HG02798 (cell line): ENCODE measurements around the gene EIF5A.

Experiments
- ATAC-seq: cut with Tn5 transposase; IDR thresholded peaks from one replicate; pipeline ENCODE4 v1.9.1; 2021; ENCODE audit warnings: mild to moderate bottlenecking; ENCODE audit not compliant: unreplicated experiment, poor library complexity

Gene EIF5A

DNA sequence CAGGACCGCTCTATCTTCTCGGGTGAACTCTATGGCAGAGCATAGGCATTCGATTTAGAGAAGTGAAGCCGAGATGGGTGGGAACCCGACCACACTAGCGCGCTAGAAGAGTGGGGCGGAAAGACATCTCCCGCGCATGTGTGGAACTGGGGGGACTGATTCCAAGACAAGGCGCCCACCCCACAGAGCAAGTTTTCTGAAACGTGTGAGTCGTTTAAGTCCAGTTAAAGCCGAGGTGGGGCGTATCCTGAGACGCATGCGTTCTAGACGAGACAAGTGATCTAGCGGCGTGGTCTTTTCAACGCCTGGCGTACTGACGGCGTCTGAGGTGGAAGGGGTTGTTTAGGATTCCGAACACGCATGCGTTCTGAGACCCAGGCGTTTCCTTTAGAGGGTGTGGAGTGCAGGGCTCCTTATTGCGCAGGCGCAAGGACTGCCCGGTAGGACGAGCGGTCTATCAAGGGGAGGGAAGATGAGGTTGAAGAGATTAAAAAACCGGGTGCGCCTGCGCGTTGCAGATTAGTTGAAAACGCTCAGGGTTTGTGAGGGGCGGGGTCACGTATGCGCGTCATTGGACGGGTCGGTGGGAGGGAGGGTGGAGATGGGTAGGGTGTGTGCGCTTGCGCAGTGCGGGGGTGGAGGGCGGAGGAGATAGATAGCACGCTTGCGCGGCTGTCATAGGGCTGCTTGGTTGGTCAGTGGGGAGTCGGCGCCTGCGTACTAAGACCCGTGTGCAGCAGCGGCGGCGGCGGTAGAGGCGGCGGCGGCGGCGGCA is at the start of gene EIF5A:
Gene EIF5A (plus strand): TSS at position 718 of the 775 bp plus-strand sequence. CDS start 2,008 bp downstream, outside the sequence.
- peak; percentile 79 for ATAC-seq

DNA sequence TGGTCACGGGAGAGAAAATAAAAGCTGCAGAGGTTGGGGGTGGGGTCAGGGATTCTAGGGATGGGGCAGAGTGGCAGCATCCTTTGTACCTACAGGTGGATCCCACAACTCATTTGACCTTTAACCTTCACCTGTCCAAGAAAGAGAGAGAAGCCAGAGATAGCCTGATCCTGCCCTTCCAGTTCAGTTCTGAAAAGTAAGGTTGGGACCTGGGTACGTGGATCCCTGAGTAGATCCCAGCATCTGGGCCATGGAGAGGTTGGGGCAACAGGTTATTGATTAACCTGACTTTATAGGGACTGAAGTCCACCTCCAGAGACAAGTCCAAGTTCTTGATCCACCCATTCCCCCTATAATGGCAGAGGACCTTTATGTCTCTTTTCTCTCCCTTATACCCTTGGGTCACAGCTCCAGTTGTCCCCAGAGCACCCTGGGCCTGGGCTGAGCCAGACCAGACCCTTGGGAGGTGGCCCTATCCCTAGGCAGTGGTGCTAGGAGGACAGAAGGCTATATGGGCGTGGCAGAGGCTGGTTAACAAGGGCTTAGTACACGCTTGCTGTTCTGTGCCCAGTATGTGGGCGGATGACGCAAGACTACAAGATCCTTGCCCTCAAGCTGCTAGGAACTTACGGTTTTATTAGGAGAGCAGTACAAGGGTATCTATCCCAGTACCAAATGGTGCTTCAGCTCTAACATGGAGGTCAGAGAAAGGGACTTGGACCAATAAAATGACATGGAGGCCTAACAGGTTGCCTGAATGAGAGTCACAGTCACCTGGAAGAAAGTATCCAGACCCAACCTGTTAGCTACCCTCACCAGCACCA is 48.5 kb upstream of the EIF5A start:
- no peak for ATAC-seq

DNA sequence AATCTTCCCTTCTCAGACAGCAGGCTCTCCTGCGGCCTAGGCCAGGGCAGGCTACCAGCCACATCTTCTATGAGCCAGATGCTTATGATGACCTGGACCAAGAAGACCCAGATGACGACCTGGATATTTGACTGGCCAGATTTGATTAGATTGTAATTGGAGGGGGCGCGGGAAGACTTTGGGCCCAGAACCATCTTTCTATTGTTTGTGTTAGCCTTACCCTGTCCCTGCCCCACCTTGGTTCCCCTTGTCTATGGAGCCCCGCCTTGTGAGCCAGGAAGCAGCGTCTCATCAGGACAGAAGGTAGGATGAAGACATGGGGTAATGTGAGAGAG is 47.9 kb upstream of the EIF5A start:
- ATAC-seq: no peak

DNA sequence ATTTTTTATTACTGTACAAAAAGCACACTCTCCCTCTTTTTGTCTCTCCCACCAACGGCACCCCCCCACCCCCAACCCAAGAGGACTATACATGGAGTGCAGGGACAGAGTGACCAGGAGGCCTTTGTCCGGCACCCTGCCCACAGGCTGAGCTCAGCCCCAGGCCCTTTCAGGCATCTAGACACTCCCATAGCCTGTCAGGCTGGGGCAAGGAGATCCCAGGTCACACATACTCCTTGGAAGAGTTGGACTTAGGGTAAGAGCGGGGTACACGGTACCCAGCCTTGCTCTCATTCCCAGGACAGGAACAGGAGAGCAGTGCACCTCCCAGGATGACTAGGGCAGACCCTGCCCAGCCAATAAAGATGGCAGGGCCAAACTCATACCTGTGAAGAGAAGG is 47.3 kb upstream of the EIF5A start:
- no peak for ATAC-seq

DNA sequence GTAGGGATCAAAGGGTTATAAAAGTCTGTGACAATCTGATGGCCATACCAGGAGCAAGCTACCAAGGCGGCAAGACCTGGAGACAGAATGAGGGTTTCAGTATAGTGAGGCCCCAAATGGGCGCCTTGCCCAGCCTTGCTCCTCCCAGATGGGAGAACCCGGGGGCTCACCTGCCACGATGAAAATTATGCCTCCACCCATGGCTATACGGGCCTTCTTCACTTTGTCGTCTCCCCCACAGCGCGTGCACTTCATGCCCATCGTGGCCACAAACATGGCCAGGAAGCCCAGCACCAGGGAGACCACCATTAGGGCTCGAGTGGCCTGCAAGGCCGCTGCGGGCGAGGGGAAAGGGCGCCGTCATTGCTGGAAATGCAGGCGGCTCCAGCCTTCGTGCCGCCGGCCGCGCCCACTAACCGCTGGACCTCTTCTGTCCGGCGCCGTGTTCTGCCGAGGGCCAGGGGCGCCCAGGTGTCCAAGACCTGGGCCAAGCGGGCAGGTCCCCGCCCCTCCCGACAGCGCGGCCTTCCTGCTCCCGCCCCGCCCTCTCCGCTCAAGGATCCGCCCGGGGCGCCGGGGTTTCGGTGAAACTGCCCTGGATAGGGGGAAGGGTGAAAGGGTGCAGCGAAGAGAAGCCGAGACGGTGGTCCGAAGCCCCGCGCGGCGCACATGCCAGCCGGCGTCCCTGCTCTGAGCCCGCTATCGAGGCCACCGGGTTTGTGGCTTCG is 46.6 kb upstream of the EIF5A start:
- no peak for ATAC-seq

DNA sequence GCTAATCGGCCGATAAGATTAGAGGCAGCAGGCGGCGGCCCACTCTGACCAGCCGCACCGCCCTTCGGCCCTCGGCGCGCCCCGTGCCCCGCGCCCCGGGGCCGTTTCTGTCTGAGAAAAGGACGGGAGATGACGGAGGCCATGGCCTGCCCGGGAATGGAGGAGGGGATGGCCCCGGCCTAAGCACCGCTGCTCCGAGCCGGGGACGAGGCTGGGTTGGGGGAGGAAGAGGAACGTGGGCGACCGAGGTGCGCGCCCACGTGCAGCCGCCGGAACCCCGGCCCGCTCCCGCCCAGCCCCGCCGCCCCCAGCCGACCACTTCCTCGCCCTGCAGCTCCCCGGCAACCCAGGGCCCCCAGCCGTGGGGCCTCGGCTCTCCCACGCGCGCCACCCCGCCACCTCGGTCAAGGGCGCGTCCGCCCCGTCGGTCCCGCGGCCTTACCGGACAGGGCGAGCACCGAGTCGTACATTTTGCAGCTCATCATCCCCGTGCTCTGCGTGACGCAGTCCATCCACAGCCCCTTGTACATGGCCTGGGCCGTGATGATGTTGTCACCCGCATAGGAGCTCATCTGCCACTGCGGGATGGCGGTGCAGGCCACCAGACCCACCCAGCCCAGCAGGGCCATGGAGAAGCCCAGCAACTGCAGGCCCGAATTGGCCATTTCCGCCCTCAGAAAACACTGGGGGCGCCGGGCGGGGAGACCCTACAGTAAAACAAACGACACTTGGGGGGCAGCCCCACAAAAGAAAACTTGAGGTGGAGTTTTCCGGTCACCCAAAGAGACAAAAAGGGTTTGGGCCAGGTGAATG is 45.8 kb upstream of the EIF5A start:
- ATAC-seq: no peak

DNA sequence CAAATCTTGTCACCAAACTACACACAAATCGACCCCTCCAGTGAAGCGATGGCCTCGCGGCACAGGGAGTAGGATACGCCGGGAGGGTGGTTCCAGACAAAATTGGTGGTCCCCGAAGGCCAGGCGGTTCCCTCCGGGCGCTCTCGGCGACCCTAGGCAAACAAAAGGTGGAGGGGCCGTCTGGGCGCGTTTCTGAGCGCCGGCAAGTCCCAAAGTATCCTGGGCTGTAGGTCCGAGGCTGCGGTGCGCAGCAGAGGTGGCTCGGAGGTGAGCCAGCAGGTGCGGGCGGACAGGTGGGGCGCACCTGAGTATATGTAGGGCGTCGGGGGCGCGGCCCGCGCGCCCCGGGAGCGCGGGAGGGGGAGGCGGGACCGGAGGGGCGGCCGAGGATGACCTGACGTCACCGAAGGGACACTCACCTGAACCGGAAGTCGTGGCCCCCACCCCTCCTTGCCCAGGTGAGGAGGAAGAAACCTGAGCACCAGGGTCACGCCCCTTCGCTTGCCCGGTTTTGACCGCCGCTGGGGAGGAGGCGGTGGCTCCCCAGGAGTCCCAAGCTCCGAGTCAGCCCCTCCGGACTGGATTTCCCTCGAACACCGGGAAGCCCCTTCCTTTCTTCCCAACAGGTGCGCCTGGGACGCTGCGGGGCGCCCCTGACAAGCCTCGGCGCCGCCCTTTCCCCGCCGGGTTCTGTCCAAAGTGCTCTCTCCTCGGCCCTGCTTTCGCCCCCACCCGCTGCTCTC is 45.1 kb upstream of the EIF5A start, which contains the start of gene CLDN7:
Gene CLDN7 (minus strand): TSS at position 287 of the 743 bp plus-strand sequence. CDS start 435 bp downstream, outside the sequence.
- ATAC-seq: no peak

DNA sequence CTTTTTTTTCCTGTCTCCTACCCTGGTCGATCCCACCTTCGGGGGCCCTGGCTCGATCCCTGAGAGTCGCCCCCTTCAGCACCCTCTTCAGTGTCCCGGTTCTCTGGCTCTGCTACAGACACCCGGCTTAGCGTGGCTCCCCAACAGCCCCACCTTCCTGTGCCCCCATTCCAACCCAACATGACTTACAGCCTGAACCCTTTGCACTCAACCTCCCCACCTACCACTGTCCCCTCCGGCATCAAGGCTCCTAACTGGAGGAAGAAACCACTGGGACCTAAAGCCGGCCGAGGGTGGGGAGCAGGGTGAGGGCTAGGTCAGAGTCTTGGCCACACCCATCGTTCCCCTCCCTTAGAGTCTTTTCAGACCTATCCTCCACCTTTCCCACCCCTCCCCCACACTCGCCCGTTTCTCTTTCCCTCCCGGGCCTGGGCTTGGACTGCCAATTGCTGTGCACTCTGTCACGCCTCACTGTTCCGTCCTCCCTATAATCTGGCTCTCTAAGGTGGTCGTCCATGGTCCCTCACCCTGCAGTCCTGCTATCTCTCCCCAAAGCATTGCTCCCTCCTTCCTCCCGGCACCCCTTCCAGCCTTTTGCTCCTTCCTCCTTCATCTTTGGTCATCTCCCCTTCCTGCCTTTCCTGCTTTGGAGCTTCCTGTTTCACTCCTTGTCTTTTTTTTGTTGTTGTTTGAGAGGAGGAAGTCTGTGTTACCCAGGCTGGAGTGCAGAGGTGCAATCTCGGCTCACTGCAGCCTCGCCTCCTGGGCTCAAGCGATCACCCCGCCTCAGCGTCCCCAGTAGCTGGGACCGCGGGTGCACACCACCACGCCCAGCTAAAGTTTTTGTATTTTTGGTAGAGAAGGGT is 44.3 kb upstream of the EIF5A start:
- ATAC-seq: no peak

DNA sequence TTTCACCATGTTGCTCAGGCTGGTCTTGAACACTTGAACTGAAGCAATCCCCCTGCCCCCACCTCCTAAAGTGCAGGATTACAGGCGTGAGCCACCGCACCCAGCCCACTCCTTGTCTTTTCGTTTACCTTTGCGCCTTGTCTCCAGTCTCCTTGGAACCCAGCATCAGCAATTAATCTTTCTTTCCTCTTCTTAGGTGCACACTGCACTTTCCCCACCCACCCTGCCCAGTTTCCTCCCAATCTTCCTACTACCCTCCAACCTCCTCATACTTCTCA is 43.7 kb upstream of the EIF5A start:
- no peak for ATAC-seq

DNA sequence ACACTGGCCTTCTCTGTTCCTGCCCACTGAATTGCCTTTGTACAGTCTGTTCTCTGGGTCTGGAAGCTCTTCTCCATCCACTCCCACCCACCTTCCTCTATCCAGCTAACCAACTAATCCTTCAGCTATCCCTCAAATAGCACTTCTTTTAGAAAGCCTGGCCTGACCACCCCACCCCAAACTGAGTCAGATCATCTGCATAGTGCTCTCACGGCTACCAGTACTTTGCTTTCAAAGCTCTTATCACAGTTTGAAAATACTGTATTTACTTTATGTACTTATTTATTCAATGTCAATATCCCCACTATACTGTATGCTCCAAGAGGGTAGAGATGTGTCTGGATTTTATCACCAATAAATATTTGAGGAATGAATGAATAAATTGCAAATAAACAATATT is 40.6 kb upstream of the EIF5A start:
- ATAC-seq: no peak

DNA sequence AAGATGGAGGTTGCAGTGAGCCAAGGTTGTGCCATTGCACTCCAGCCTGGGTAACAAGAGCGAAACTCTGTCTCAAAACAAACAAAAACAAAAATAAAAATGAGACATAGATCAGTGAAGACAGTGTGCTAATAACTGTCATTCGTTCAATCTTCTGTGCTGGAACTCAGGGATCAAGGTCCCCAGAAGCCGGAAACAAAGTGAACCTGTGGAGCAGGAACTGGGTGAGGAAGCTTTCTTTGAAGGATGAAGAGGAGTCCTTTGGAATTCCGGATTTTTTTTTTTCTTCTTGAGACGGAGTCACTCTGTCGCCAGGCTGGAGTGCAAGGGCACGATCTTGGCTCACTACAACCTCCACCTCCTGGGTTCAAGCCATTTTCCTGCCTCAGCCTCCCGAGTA is 28.0 kb upstream of the EIF5A start:
- ATAC-seq: no peak

DNA sequence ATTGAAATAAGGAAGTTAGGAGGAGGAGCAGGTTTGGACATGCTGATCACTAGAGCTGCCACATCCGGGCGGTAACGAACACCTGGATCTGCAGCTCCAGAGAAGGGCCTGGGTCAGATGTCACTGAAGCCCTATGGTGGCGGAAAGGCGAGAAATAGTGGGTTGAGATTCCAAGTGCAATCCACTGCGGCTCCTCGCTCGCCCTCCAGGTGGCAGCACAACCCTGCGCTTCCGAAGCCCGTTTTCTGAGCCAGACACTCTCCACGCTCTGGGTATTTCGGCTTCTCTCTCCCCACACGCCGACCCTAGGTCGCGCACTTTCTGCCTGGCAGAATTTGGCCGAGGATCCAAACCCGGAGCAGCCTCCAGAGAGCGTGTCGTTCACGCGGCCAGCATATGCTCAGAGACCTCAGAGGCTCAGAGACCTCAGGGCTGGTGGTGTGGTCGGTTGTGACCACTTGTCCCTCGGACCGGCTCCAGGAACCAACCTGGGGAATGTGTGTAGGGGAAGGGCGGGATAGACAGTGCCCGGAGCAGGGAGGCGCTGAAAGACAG is 26.8 kb upstream of the EIF5A start:
- ATAC-seq: peak; percentile 61

DNA sequence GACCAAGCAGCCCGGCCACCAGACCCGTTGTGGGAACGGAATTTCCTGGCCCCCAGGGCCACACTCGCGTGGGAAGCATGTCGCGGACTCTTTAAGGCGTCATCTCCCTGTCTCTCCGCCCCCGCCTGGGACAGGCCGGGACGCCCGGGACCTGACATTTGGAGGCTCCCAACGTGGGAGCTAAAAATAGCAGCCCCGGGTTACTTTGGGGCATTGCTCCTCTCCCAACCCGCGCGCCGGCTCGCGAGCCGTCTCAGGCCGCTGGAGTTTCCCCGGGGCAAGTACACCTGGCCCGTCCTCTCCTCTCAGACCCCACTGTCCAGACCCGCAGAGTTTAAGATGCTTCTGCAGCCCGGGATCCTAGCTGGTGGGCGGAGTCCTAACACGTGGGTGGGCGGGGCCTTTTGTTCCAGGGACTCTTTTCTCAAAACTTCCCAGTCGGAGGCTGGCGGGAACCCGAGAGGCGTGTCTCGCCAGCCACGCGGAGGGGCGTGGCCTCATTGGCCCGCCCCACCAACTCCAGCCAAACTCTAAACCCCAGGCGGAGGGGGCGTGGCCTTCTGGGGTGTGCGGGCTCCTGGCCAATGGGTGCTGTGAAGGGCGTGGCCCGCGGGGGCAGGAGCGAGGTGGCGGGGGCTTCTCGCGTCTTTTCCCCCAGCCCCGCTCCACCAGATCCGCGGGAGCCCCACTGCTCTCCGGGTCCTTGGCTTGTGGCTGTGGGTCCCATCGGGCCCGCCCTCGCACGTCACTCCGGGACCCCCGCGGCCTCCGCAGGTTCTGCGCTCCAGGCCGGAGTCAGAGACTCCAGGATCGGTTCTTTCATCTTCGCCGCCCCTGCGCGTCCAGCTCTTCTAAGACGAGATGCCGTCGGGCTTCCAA is 26.1 kb upstream of the EIF5A start, which contains the start of gene SLC2A4:
Gene SLC2A4 (plus strand): TSS at position 645 of the 879 bp plus-strand sequence. CDS start 217 bp downstream, at position 862.
- ATAC-seq: peak; percentile 74

DNA sequence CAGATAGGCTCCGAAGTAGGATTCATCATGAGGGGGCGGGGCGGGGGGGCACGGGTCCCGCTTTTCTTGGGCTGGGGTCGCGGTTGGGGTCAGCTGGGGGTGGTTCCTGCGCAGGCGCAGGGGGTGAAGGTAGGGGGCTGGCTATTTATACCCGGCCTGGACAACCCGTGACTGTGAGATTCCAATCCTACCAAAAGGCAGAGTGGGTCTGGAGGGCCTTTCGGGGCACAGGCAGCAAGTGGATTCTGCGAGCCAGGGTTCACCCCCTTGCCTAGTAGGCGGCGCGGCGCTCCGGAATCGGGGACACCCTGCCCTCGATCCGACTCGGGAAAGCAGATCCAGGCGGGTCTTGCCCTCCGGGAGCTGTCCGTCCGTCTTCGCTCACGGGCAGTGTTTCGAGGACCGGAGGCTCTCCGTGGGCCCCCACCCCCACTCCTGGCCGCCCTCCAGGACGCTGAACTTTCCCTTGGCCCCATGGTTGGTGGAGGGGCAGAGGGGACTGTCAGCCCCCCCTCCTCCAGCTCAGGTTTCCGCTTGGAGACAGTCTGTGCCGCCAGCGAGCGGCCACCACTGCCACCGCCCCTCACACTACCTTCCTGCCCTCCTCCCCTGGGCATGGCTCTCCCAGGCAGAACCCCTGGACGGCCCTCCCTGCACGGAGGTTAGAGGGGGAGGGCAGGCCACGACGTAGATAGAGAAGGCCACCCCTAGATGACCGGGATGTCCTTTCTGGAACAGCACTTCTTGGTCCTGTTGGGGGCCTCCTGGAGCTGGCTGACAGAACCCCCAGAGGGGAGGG is 25.3 kb upstream of the EIF5A start:
- no peak for ATAC-seq

DNA sequence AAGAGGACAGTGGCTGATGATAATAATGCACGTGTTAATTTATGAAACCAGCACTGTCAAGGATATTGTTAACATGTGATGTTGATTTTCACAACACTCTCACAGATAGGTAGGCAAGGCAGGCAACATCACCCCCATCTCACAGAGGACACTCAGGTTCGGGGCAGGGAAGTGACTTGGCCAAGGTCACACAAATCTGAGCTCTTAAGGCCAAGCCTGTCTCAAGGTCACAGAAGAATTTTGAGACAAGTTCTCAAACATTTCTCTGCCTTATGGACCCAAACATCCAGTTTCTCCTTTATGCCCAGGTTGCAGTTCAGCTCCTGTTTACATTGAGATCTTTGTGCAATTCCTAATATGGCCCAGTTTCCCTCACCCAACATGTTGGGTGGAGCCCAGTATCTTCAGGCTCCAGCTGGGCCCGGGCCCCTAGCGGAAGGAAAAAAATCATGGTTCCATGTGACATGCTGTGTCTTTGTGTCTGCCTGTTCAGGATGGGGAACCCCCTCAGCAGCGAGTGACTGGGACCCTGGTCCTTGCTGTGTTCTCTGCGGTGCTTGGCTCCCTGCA is 24.6 kb upstream of the EIF5A start:
- no peak for ATAC-seq
